Epithelial cell of proximal tubule (primary cell): ENCODE measurements around the gene CRTC3. TPM values are rescaled to one million over a fixed set of nuclear protein-coding genes. Genes with fewer than 3 reads are reported as not detected.

Source experiments
- DNase-seq: peaks from one replicate; pipeline ENCODE4 v3.0.0-alpha.2; 2011; ENCODE audit warnings: low read depth
- H3K4me3 ChIP-seq: 2 replicates; pipeline ENCODE4 v1.5.1; 2011; ENCODE audit warnings: low read depth, mild to moderate bottlenecking, low read length
- CTCF ChIP-seq: conservative IDR thresholded peaks from 2 replicates; pipeline ENCODE4 v1.5.1; 2012; ENCODE audit warnings: low read depth, mild to moderate bottlenecking, low read length
- total RNA-seq: library from RNA; depleted of rRNA; stranded (reverse); fragments of >200 nt; gene quantifications from 2 replicates; pipeline ENCODE4 v1.2.3, GENCODE V29; 2015

CRTC3 gene
- total RNA-seq, 1 donor from 2014 or later = 7.1 TPM

- DNase-seq = no peak
- H3K4me3 ChIP-seq = no peak overlapping the region
- no peak for TF ChIP-seq CTCF
These were observed 145.7 kb downstream of the CRTC3 start for GRCh38 chr15:90675464-90675863.

- no peak for DNase-seq
- no peak overlapping the region for H3K4me3 ChIP-seq
- no peak for TF ChIP-seq CTCF
These were observed 148.4 kb downstream of the CRTC3 start for GRCh38 chr15:90677807-90678790.

- no peak for DNase-seq
- H3K4me3 ChIP-seq = no peak overlapping the region
- TF ChIP-seq CTCF = no peak
These were observed 150.2 kb downstream of the CRTC3 start for GRCh38 chr15:90679959-90680358.

- no peak for DNase-seq
- no peak for TF ChIP-seq CTCF
- H3K4me3 ChIP-seq = no peak overlapping the region
These were observed 150.7 kb downstream of the CRTC3 start for GRCh38 chr15:90680371-90680935.

GRCh38 chr15:90681056-90681455 lies 151.3 kb downstream of the CRTC3 start:
- TF ChIP-seq CTCF = no peak
- no peak overlapping the region for H3K4me3 ChIP-seq
- no peak for DNase-seq

GRCh38 chr15:90681480-90681879 lies 151.8 kb downstream of the CRTC3 start:
- no peak overlapping the region for H3K4me3 ChIP-seq
- no peak for DNase-seq
- TF ChIP-seq CTCF = no peak
